OCI-LY1 (cell line): ENCODE measurements around the gene SEPTIN8.

ENCODE experiments used
- EZH2 ChIP-seq: fragments of 200-600 bp; sonication (generic), shearing (Covaris generic); IDR thresholded peaks from 2 replicates; pipeline ENCODE4 v1.8.0; 2017; ENCODE audit warnings: borderline replicate concordance, mixed run types, mild to moderate bottlenecking, antibody characterized with exemption, low read length, moderate library complexity, mixed read lengths
- TF ChIP-seq, protein P1 (sequence below): fragments of 200-600 bp; sonication (generic), shearing (Covaris generic); IDR thresholded peaks from 2 replicates; pipeline ENCODE4 v1.5.1; 2017; ENCODE audit warnings: mild to moderate bottlenecking, antibody characterized with exemption, low read length, moderate library complexity, mixed read lengths

DNA sequence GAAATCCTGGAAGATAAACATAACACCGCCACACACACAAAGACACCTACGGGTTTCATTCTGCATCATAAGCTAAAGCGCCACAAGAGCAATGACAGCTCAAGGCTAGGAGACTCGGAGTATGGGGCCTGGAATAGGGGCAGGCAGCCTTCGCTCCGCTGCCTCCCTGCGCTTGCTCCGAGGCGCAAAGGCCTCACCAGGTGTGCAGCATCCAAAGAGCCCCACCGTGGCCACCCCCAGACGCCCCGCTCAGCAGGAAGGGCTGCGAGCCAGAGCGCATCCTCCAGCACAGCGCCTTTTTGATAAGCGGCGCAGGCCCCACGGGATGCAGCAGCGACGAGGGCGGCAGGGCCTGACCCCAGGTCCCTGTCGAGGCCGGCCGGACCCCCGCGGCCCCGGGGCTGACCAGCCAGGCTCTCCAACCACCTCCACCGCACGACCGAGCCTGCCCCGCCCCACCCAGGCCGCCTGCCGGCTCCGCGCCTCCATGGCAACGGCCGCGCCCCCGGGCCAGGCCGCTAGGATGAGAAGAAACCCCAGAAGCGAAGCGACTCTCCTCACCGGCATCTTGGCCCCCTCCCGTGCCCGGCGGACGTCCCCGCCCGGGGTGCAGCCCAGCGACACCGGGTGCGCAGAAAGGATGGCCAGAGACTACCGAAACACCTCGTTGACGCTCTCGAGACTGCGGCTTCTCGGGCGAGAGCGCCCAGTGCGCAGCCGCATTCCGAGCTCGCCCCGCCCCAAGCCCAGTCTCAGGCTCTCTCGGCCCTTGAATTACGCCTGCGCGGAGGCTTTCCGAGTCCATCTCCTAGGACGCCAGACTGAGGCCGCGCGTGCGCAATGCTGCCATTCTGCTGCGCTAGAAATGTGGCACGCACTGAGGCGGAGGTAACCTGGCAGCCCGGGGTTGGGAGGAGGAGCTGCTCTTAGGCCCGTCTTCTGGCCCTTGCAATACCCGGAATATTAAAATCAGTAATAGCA lies 39.9 kb downstream of the SEPTIN8 start, which contains the start of gene KIF3A:
- TF ChIP-seq, protein P1, sequence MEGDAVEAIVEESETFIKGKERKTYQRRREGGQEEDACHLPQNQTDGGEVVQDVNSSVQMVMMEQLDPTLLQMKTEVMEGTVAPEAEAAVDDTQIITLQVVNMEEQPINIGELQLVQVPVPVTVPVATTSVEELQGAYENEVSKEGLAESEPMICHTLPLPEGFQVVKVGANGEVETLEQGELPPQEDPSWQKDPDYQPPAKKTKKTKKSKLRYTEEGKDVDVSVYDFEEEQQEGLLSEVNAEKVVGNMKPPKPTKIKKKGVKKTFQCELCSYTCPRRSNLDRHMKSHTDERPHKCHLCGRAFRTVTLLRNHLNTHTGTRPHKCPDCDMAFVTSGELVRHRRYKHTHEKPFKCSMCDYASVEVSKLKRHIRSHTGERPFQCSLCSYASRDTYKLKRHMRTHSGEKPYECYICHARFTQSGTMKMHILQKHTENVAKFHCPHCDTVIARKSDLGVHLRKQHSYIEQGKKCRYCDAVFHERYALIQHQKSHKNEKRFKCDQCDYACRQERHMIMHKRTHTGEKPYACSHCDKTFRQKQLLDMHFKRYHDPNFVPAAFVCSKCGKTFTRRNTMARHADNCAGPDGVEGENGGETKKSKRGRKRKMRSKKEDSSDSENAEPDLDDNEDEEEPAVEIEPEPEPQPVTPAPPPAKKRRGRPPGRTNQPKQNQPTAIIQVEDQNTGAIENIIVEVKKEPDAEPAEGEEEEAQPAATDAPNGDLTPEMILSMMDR, result no peak; the same call in 1 of the 2 replicates
- TF ChIP-seq EZH2, result no peak
